Upper lobe of left lung (tissue), 4 donors: ENCODE measurements around the gene HEPACAM2.

Experiments
- EP300 ChIP-seq, 4 donors: sonication (generic); formaldehyde crosslinking; IDR thresholded peaks; one replicate each; pipeline ENCODE4 v1.5.1; 2017; ENCODE audit warnings: antibody characterized with exemption in 4 of 4, control low read depth in 2 of 4
- POLR2A ChIP-seq, 4 donors: fragments of 450-650 bp; IDR thresholded peaks; one replicate each; pipeline ENCODE4 v1.5.1; 2016 to 2017; ENCODE audit warnings: antibody characterized with exemption in 4 of 4, mild to moderate bottlenecking in 2 of 4
- POLR2AphosphoS5 ChIP-seq, 2 donors: sonication (generic); formaldehyde crosslinking; IDR thresholded peaks; one replicate each; pipeline ENCODE4 v1.5.1; 2017; ENCODE audit warnings: antibody characterized with exemption in 2 of 2
- TF ChIP-seq, protein P1 (sequence below), 6 experiments: fragments of 450-650 bp in 4 of 6; fragments of 200-600 bp in 2 of 6; sonication (generic) in 2 of 6; IDR thresholded peaks; one replicate each; pipeline ENCODE4 v1.5.1; 2016 to 2019; ENCODE audit warnings: antibody characterized with exemption in 6 of 6

DNA sequence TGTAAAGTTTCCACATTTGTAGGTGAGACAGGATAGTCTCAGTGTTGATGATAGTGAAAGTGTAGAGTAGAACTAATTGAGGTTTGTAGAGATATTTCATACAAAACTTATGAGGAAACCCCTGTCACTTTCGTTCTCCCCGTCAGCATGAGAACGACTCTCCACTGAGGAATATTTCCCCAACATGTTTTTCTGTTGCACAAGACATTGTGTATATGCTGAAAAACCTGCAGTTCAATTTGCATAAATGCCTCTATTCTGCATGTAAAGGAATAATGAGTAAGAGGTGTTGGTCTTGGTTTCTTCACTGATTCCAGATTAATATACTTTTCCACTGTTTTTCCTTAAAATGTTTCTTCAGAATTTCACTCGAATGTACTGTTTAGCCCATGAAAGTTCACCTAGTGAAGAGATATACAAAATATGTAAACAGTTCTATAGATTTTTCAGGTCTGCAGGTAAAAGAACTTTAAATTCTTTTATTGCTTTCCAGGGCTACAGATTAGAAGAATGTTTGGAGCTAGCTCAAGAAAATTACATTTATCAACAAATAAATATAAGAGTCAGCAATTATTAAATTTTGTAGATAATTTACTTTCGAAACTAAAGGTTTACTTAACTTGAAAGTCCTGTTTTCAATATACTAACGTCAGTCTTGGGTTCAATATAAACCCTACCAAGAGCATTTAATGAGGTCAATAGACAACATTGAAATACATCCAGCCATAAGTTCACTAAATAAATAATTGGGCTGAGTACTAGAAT, 37.2 kb downstream of the HEPACAM2 start:
- TF ChIP-seq POLR2AphosphoS5 (IDR thresholded peaks at IDR 0.05): no peak
- TF ChIP-seq POLR2A (IDR thresholded peaks at IDR 0.05): no peak
- TF ChIP-seq, protein P1, sequence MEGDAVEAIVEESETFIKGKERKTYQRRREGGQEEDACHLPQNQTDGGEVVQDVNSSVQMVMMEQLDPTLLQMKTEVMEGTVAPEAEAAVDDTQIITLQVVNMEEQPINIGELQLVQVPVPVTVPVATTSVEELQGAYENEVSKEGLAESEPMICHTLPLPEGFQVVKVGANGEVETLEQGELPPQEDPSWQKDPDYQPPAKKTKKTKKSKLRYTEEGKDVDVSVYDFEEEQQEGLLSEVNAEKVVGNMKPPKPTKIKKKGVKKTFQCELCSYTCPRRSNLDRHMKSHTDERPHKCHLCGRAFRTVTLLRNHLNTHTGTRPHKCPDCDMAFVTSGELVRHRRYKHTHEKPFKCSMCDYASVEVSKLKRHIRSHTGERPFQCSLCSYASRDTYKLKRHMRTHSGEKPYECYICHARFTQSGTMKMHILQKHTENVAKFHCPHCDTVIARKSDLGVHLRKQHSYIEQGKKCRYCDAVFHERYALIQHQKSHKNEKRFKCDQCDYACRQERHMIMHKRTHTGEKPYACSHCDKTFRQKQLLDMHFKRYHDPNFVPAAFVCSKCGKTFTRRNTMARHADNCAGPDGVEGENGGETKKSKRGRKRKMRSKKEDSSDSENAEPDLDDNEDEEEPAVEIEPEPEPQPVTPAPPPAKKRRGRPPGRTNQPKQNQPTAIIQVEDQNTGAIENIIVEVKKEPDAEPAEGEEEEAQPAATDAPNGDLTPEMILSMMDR (IDR thresholded peaks at IDR 0.05): no peak
- no peak for TF ChIP-seq EP300 (IDR thresholded peaks at IDR 0.05)
